GM23338 (cell line): ENCODE results near the gene SRP54. TPM values are rescaled to one million over a fixed set of nuclear protein-coding genes. Genes with fewer than 3 reads are reported as not detected.

Source experiments
- ATAC-seq: fragments of 200-7000 bp; cut with Tn5 transposase; 3 replicates; pipeline ENCODE4 v1.9.1; 2020
- DNase-seq: peaks from one replicate; pipeline ENCODE4 v3.0.0-alpha.2; 2015; ENCODE audit warnings: low spot score
- H2AFZ ChIP-seq: fragments of 200-600 bp; sonication (generic); 2 replicates; pipeline ENCODE4 v1.8.0; 2016; ENCODE audit warnings: antibody characterized with exemption, mild to moderate bottlenecking, moderate library complexity
- H3F3A ChIP-seq: fragments of 200-600 bp; sonication (generic); replicated peaks from 2 replicates; pipeline ENCODE4 v1.8.0; 2017; ENCODE audit warnings: antibody characterized with exemption, mixed run types, low read depth
- H3K27ac ChIP-seq: fragments of 200-600 bp; sonication (generic); 2 replicates; pipeline ENCODE4 v1.6.1; 2016; ENCODE audit warnings: low read depth
- H3K27me3 ChIP-seq: fragments of 200-600 bp; sonication (generic); 2 replicates; pipeline ENCODE4 v1.8.0; 2016; ENCODE audit warnings: mild to moderate bottlenecking, mixed run types, moderate library complexity; ENCODE audit not compliant: insufficient read depth
- H3K36me3 ChIP-seq: fragments of 200-600 bp; sonication (generic); 2 replicates; pipeline ENCODE4 v1.8.0; 2016; ENCODE audit warnings: mild to moderate bottlenecking; ENCODE audit not compliant: insufficient read depth
- H3K4me1 ChIP-seq: fragments of 200-600 bp; sonication (generic); 2 replicates; pipeline ENCODE4 v1.8.0; 2016; ENCODE audit warnings: mild to moderate bottlenecking, moderate library complexity; ENCODE audit not compliant: insufficient read depth
- H3K4me2 ChIP-seq: fragments of 200-600 bp; sonication (generic); 2 replicates; pipeline ENCODE4 v1.7.1; 2017; ENCODE audit warnings: mixed run types
- H3K4me3 ChIP-seq: fragments of 200-600 bp; sonication (generic); 2 replicates; pipeline ENCODE4 v1.6.1; 2016; ENCODE audit warnings: mixed run types
- H3K79me2 ChIP-seq: fragments of 200-600 bp; sonication (generic); replicated peaks from 2 replicates; pipeline ENCODE4 v1.8.0; 2017; ENCODE audit warnings: mild to moderate bottlenecking; ENCODE audit not compliant: insufficient read depth
- H3K9me2 ChIP-seq: fragments of 200-600 bp; sonication (generic); 2 replicates; pipeline ENCODE4 v1.8.0; 2017; ENCODE audit not compliant: insufficient read depth
- H4K20me1 ChIP-seq: fragments of 200-600 bp; sonication (generic); replicated peaks from 2 replicates; pipeline ENCODE4 v1.8.0; 2017; ENCODE audit warnings: mild to moderate bottlenecking; ENCODE audit not compliant: insufficient read depth
- H3K27ac Mint-ChIP-seq: 2 replicates; pipeline ENCODE4 v1.8.0; 2020; ENCODE audit warnings: inconsistent platforms, mild to moderate bottlenecking, moderate library complexity, mixed read lengths
- H3K27me3 Mint-ChIP-seq: 3 replicates; pipeline ENCODE4 v1.8.0; 2022; ENCODE audit warnings: low read depth, mild to moderate bottlenecking, moderate library complexity, mixed read lengths, inconsistent platforms; ENCODE audit not compliant: insufficient read depth, poor library complexity
- H3K36me3 Mint-ChIP-seq: 3 replicates; pipeline ENCODE4 v1.8.0; 2021; ENCODE audit warnings: low read depth, mild to moderate bottlenecking, inconsistent platforms, moderate library complexity, mixed read lengths
- H3K4me1 Mint-ChIP-seq: 3 replicates; pipeline ENCODE4 v1.8.0; 2020; ENCODE audit warnings: mild to moderate bottlenecking, inconsistent platforms, mixed read lengths
- H3K4me3 Mint-ChIP-seq: 3 replicates; pipeline ENCODE4 v1.8.0; 2021; ENCODE audit warnings: moderate library complexity, mild to moderate bottlenecking, inconsistent platforms, mixed read lengths
- H3K9me3 Mint-ChIP-seq: 3 replicates; pipeline ENCODE4 v1.8.0; 2020; ENCODE audit warnings: moderate library complexity, mild to moderate bottlenecking, inconsistent platforms, mixed read lengths
- CTCF ChIP-seq, 2 experiments: fragments of 200-600 bp in 1 of 2; sonication (generic) in 1 of 2; conservative IDR thresholded peaks; 2 replicates each; pipeline versions ENCODE4 v1.5.1 to v1.6.1; 2016 to 2017; ENCODE audit warnings: antibody characterized with exemption in 2 of 2, low read depth in 2 of 2, mild to moderate bottlenecking in 2 of 2, moderate library complexity in 1 of 2
- ETS1 ChIP-seq: IDR thresholded peaks from 2 replicates; pipeline ENCODE4 v1.6.1; 2016; ENCODE audit warnings: antibody characterized with exemption
- EZH2phosphoT487 ChIP-seq: fragments of 200-600 bp; sonication (generic); IDR thresholded peaks from one replicate; pipeline ENCODE4 v1.8.1; 2018; ENCODE audit warnings: antibody characterized with exemption; ENCODE audit not compliant: unreplicated experiment
- REST ChIP-seq: IDR thresholded peaks from one replicate; pipeline ENCODE4 v1.6.1; 2018; ENCODE audit warnings: antibody characterized with exemption; ENCODE audit not compliant: unreplicated experiment
- STAT1 ChIP-seq: IDR thresholded peaks from one replicate; pipeline ENCODE4 v1.6.1; 2016; ENCODE audit warnings: antibody characterized with exemption; ENCODE audit not compliant: unreplicated experiment
- ZNF114 ChIP-seq: fragments of 250-450 bp; sonication (Bioruptor Pico); IDR thresholded peaks from 2 replicates; pipeline ENCODE4 v1.5.0; 2020; ENCODE audit warnings: mild to moderate bottlenecking, moderate library complexity
- ZNF462 ChIP-seq: fragments of 250-450 bp; sonication (Bioruptor Pico); IDR thresholded peaks from 2 replicates; pipeline ENCODE4 v1.5.0; 2020; ENCODE audit warnings: mild to moderate bottlenecking, moderate library complexity
- polyA plus RNA-seq: library from polyadenylated mRNA; unstranded; fragments of >200 nt; fragmentation: Nextera tagmentation; extraction: Ambion mirVana; gene quantifications from 2 replicates; pipeline ENCODE4 v1.2.1, GENCODE V29; 2016
- total RNA-seq: library from RNA; depleted of rRNA; stranded (reverse); fragments of >200 nt; shearing (Covaris generic); gene quantifications from 2 replicates; pipeline ENCODE4 v1.2.3, GENCODE V29; 2014

The SRP54 gene
- total and polyA plus RNA-seq, 2 experiments from 2014 or later = 60.4 to 77.5 TPM

- DNase-seq (no peak), ATAC-seq (no peak)
- Histone ChIP-seq H4K20me1 (no peaks in the 10 kb centered on the region), H3K27me3 (no peaks in the 10 kb centered on the region), H3K4me1 (no peaks in the 10 kb centered on the region), H3K36me3 (no peaks in the 10 kb centered on the region; the same call in 1 of the 2 replicates), H3K9me2 (no peaks in the 10 kb centered on the region), H3F3A (no peaks in the 10 kb centered on the region), H3K4me2 (no peak overlapping the region), H3K4me3 (no peak overlapping the region), H3K27ac (no peak overlapping the region), H3K79me2 (no peaks in the 10 kb centered on the region), H2AFZ (no peak overlapping the region)
- Mint-ChIP-seq H3K27me3 (peaks cover 5% of the 10 kb centered on the region), H3K36me3 (peaks cover 17% of the 10 kb centered on the region), H3K27ac (no peak overlapping the region), H3K4me1 (no peaks in the 10 kb centered on the region), H3K4me3 (no peak overlapping the region), H3K9me3 (peaks cover 6% of the 10 kb centered on the region; the same call in 2 of the 3 replicates)
- TF ChIP-seq ZNF462 (no peak), ETS1 (no peak), CTCF (conservative IDR thresholded peaks at IDR 0.05; ENCODE audit: low read depth in 2 of 2) (no peak), ZNF114 (CRISPR knock-in tag) (no peak), STAT1 (no peak), EZH2phosphoT487 (no peak), REST (no peak)
These were observed 85.6 kb downstream of the SRP54 start for GRCh38 chr14:35068238-35069012.
